ENCODE results near the gene TXNDC12.
A peak's percentile ranks its signal among the peaks of the same experiment; 100 is the strongest.
"Not testable (repeated sequence)": the region's sequence is repeated elsewhere in the genome, so short reads cannot be mapped to it uniquely, and the experiment has no call there.

Gene TXNDC12

GRCh38 chr1:52045666-52046195 lies 9.3 kb downstream of the TXNDC12 start:
- DNase-seq (ENCODE audit: low read depth), result not testable (repeated sequence)

- no peak for DNase-seq (ENCODE audit: low read depth)
These were observed 9.8 kb downstream of the TXNDC12 start for GRCh38 chr1:52045236-52045635.

- DNase-seq (ENCODE audit: low read depth), result no peak
These were observed 13.3 kb downstream of the TXNDC12 start for GRCh38 chr1:52041551-52042185.

- DNase-seq (ENCODE audit: low read depth), result no peak
These were observed 17.1 kb downstream of the TXNDC12 start for GRCh38 chr1:52037909-52038308.

- DNase-seq (ENCODE audit: low read depth), result peak; percentile 59
These were observed 17.6 kb downstream of the TXNDC12 start for GRCh38 chr1:52037402-52037814.

GRCh38 chr1:52034050-52034384 lies 21.0 kb downstream of the TXNDC12 start:
- no peak for DNase-seq (ENCODE audit: low read depth)

GRCh38 chr1:52033190-52034049 lies 21.6 kb downstream of the TXNDC12 start, which contains the start of gene KTI12:
Gene KTI12, minus strand, starts transcription at chr1:52033810. Its CDS starts 49 bp downstream, at chr1:52033761.
- peak; percentile 91 for DNase-seq (ENCODE audit: low read depth)

GRCh38 chr1:52032785-52033131 lies 22.2 kb downstream of the TXNDC12 start:
- DNase-seq (ENCODE audit: low read depth), result peak; percentile 82

- no peak for DNase-seq (ENCODE audit: low read depth)
These were observed 22.7 kb downstream of the TXNDC12 start for GRCh38 chr1:52032124-52032784.

- DNase-seq (ENCODE audit: low read depth), result not testable (repeated sequence)
These were observed 26.2 kb downstream of the TXNDC12 start for GRCh38 chr1:52028839-52029238.

- no peak for DNase-seq (ENCODE audit: low read depth)
These were observed 26.7 kb downstream of the TXNDC12 start for GRCh38 chr1:52028328-52028727.

- no peak for DNase-seq (ENCODE audit: low read depth)
These were observed 28.7 kb downstream of the TXNDC12 start for GRCh38 chr1:52026278-52026677.

- DNase-seq (ENCODE audit: low read depth), result no peak
These were observed 32.9 kb downstream of the TXNDC12 start for GRCh38 chr1:52022133-52022532.

- no peak for DNase-seq (ENCODE audit: low read depth)
These were observed 46.8 kb downstream of the TXNDC12 start for GRCh38 chr1:52008071-52008809.

GRCh38 chr1:52007215-52008002 lies 47.6 kb downstream of the TXNDC12 start:
- peak; percentile 31 for DNase-seq (ENCODE audit: low read depth)

GRCh38 chr1:52006081-52006553 lies 48.9 kb downstream of the TXNDC12 start:
- DNase-seq (ENCODE audit: low read depth), result not testable (repeated sequence)

- peak; percentile 59 for DNase-seq (ENCODE audit: low read depth)
These were observed 49.4 kb downstream of the TXNDC12 start for GRCh38 chr1:52005548-52005947.

GRCh38 chr1:52003877-52004276 lies 51.1 kb downstream of the TXNDC12 start:
- no peak for DNase-seq (ENCODE audit: low read depth)

- DNase-seq (ENCODE audit: low read depth), result peak; percentile 83
These were observed 52.7 kb downstream of the TXNDC12 start for GRCh38 chr1:52002038-52002917.

- no peak for DNase-seq (ENCODE audit: low read depth)
These were observed 56.3 kb downstream of the TXNDC12 start for GRCh38 chr1:51998701-51999100.
